GM21619 (cell line): ENCODE results near the gene PEBP1.

ENCODE experiments used
- ATAC-seq: cut with Tn5 transposase; IDR thresholded peaks from one replicate; pipeline ENCODE4 v1.9.1; 2021; ENCODE audit not compliant: unreplicated experiment

The PEBP1 gene

GRCh38 chr12:118190266-118190665, 54.3 kb downstream of the PEBP1 start:
- ATAC-seq, result no peak

- ATAC-seq, result no peak
Measured at GRCh38 chr12:118193477-118193876, 57.6 kb downstream of the PEBP1 start.

- no peak for ATAC-seq
Measured at GRCh38 chr12:118193958-118194357, 58.0 kb downstream of the PEBP1 start.
